OCI-LY7 (cell line): ENCODE measurements around the gene OR5B21.

Source experiments
- EZH2phosphoT487 ChIP-seq: fragments of 200-600 bp; sonication (generic); IDR thresholded peaks from 2 replicates; pipeline ENCODE4 v1.6.1; 2018; ENCODE audit warnings: low read depth, borderline replicate concordance, mild to moderate bottlenecking, mixed run types, antibody characterized with exemption, low read length, moderate library complexity, mixed read lengths
- TF ChIP-seq, protein P1 (sequence below): fragments of 200-600 bp; sonication (generic); conservative IDR thresholded peaks from 2 replicates; pipeline ENCODE4 v1.5.1; 2014; ENCODE audit warnings: mild to moderate bottlenecking, antibody characterized with exemption, low read length, moderate library complexity, mixed read lengths

- TF ChIP-seq, protein P1, sequence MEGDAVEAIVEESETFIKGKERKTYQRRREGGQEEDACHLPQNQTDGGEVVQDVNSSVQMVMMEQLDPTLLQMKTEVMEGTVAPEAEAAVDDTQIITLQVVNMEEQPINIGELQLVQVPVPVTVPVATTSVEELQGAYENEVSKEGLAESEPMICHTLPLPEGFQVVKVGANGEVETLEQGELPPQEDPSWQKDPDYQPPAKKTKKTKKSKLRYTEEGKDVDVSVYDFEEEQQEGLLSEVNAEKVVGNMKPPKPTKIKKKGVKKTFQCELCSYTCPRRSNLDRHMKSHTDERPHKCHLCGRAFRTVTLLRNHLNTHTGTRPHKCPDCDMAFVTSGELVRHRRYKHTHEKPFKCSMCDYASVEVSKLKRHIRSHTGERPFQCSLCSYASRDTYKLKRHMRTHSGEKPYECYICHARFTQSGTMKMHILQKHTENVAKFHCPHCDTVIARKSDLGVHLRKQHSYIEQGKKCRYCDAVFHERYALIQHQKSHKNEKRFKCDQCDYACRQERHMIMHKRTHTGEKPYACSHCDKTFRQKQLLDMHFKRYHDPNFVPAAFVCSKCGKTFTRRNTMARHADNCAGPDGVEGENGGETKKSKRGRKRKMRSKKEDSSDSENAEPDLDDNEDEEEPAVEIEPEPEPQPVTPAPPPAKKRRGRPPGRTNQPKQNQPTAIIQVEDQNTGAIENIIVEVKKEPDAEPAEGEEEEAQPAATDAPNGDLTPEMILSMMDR, result no peak
- TF ChIP-seq EZH2phosphoT487, result no peak
Observed at GRCh38 chr11:58465690-58466089, 42.2 kb downstream of the OR5B21 start.
